Measurements from ENCODE around the gene ZNF579.
"Not testable (repeated sequence)": the region's sequence is repeated elsewhere in the genome, so short reads cannot be mapped to it uniquely, and the experiment has no call there.

Gene ZNF579

GRCh38 chr19:55539090-55539984, 41.3 kb downstream of the ZNF579 start:
- DNase-seq (ENCODE audit: low spot score): no peak

DNA sequence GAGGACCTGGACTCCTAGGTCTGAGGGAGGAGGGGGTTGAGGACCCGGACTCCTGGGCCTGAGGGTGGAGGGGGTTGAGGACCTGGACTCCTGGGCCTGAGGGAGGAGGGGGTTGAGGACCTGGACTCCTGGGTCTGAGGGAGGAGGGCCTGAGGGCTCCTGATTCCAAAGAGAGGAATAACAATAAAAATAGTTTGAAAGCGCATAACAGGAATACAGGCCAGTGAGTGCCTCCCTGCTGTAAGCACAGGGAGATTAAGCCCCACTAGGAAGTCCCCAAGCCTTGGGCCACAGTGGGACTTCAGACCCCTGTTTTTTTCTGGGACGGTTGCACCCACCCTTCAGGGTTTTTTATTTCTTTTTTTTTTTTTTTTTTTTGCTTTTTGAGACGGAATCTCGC, 42.5 kb downstream of the ZNF579 start:
- no peak for DNase-seq (ENCODE audit: low spot score)

DNA sequence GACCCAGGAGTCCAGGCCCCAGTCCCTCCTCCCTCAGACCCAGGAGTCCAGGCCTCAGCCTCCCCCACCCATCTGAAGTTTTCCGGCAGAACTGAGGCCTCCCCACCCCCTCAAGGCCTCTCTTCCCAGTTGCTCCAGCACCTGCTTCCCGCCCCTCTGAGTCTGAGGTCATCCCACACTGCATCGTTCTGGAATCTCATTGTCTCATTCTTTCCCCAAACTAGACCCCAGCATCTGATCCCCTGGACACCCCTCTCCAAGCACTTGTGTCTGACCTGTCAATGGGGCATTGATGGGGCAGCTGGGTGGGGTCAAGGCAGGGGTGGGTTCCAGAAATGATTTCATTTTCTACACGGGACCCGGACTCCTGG, 42.9 kb downstream of the ZNF579 start:
- peak; percentile 42 for DNase-seq (ENCODE audit: low spot score)

- DNase-seq (ENCODE audit: low spot score): no peak
Measured at GRCh38 chr19:55536951-55537740, 43.5 kb downstream of the ZNF579 start, which contains the start of gene SBK2. TSS of gene SBK2 (minus strand) at chr19:55537133. CDS start at chr19:55536294, 839 bp downstream.

DNA sequence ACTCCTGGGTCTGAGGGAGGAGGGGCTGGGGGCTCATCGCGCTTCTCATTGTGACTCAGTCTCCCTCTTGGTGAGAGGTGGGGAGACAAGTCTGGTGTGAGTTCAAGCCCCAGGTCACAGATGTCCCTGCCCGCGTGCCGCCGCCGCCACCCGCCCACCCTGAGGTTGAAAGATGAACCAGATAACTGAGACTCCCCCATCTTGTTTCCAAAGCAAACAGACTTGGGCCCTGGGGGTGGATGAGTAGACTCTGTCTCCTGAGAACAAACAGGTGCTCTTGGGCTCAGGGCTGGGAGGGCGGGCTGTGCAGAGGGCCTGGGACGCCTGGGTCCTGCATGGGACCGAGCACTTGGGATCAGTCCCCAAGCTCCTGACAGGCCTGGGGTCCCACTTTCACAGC, 44.3 kb downstream of the ZNF579 start:
- DNase-seq (ENCODE audit: low spot score): no peak

- no peak for DNase-seq (ENCODE audit: low spot score)
Measured at GRCh38 chr19:55535965-55536350, 44.7 kb downstream of the ZNF579 start.

DNA sequence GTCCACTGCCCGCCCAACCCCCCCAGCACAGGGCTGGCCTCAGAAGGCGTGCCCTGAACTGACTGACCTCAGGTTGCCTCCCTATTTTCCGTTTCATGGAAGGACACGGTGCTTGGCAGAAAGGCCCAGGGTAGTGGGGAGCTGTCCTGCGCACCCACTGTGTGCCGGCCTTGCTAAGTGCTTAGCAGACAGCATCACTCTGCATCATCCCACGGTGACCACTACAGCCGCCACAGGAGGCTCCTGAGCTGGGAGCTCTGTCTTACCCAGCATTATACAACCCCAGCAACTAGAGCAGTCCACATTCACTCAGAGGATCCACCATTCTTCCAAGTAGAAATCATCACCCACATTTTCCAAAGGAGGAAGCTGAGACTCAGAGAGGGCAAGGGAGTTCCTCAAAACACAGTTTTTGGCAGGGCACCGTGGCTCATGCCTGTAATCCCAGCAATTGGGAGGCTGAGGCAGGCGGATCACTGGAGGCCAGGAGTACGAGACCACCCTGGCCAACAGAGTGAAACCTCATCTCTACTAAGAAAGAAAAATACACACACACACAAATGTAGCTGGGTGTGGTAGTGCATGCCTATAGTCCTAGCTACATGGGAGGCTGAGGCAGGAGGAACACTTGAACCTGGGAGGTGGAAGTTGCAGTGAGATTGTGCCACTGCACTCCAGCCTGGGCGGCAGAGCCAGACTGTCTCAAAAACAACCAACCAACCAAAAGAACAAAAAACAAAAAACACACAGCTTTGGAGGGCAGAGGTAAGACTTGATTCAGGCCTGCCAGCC, 45.3 kb downstream of the ZNF579 start:
- no peak for DNase-seq (ENCODE audit: low spot score)

DNA sequence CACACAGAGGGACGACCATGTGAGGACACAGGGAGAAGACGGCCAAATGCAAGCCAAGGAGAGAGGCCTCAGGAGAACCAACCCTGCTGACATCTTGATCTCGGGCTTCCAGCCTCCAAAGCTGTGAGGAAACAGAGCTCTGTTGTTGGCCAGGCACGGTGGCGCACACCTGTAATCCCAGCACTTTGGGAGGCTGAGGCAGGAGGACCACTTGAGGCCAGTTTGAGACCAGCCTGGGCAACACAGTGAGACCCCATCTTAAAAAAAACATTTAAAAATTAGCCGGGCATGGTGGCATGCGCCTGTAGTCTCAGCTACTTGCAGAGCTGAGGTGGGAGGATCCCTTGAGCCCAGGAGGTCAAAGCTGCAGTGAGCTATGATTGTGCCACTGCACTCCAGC, 46.4 kb downstream of the ZNF579 start:
- DNase-seq (ENCODE audit: low spot score): not testable (repeated sequence)

DNA sequence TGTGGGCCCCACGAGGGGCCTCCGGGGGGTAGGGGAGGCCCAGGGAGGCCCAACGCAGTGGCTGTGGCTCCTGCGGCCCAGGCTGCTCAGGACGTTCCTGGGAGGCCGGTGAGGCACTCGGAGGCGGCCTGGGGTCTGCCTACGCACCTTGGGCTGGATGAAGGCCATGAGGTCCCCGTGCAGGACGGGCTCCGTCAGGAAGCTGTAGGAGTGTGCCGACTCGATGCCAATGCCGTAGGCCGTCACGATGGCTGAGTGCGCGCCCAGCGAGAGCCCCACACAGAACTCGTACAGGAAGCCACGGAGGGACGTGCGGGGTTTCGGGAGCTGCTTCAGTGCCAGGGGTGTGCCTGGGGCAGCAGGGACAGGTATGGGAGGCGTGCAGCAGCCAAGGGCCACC, 49.7 kb downstream of the ZNF579 start:
- no peak for DNase-seq (ENCODE audit: low spot score)

- DNase-seq (ENCODE audit: low spot score): no peak
Measured at GRCh38 chr19:55529636-55530234, 50.9 kb downstream of the ZNF579 start.

DNA sequence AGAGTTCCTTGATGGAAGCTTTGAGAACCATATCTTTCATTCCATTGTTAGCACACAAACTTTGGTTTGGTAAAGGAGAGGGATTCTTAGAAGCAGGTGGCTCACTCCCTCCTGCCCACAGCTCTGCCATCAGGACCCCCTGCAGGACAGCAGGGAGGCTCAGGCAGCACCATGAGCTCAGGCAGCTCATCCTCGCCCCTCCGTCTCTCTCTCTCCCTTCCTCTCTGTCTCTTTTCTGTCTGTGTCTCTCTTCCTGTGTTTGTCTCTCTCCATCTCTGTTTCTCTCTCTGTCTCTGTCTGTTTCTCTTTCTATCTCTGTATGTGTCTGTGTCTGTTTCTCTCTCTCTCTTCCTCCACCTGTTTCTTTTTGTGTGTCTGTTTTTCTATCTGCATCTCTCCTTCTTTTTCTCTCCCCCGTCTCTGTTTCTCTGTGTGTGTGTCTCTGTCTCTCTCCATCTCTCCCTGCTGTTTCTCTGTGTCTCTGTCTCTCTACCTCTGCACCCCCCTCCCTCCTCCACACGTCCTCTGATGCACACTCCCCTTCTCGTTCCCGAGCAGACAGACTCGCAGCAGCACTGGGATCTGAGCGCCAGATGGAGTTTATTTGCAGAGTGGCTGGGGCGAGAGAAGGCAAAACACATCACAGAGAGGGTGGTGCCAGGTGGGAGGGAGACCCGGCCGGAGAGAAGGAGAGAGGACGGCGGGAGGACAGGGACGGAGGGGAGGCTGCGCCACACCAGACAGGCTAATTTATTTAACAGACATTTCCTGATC, 52.4 kb downstream of the ZNF579 start:
- no peak for DNase-seq (ENCODE audit: low spot score)

DNA sequence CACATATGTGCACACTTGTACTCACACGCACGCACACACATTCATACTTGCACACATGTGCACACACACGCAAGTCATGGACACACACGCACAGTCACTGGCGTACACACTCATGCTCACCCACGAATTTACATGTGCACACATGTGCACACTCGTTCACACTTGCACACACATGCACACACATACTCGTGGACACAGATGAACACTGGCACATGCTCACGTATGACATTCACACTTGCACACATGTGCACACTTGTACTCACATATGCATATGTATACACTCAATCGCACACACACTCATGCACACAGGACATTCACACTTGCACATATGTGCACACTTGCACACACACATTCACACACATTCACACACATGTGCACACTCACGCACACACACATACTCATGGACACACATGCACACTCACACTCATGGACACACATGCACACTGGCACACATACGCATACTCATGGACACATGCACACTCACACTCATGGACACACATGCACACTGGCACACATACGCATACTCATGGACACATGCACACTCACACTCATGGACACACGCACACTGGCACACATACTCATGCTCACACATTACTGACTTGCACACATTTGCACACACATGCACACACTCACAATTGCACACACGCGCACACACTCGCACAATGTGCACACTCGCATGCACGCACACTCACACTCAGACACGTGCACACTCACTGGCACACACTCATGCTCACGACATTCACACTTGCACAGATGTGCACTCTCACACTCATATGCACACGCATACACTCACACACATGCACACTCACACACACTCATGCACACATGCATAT, 53.2 kb downstream of the ZNF579 start:
- no peak for DNase-seq (ENCODE audit: low spot score)

All from kidney tubule cell (primary cell).